Measurements from ENCODE around the gene C12orf76.

DNA sequence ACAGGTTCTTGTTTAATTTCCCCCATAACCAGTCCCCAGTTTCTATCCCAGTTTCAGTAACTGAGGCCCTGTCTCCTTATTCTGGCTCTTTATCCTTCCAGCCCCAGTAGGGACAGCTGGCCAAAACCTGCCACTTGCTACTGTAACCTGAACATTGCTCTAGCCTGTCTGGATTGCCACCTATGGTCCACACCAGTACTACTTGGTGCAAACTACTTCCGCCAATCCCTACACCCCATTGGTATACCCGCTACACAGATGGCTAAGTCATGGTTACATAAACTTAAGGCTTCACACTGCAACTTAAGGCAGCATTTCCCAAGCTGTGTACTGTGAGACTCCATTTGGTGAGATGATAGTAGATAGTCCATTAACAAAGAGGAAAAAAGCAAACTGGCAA is 20.3 kb upstream of the C12orf76 start:
- TF ChIP-seq ZNF550 (CRISPR knock-in tag; IDR thresholded peaks at IDR 0.05; ENCODE audit: borderline replicate concordance) (no peak), GABPA (IDR thresholded peaks at IDR 0.05; ENCODE audit: low read depth, low read length) (no peak), GABPA (CRISPR knock-in tag; IDR thresholded peaks at IDR 0.05; ENCODE audit: low read depth) (no peak)

Data from HepG2 (cell line).